Esophagus muscularis mucosa (tissue), 4 donors: ENCODE data around the gene DAAM1. TPM values are rescaled to one million over a fixed set of nuclear protein-coding genes. Genes with fewer than 3 reads are reported as not detected.

Experiments
- DNase-seq: peaks from one replicate; pipeline ENCODE4 v3.0.0-alpha.2; 2017; ENCODE audit errors: extremely low spot score
- H3K27ac ChIP-seq, 4 donors: fragments of 200-600 bp; sonication (generic); replicated peaks in 1 of 4; 1 replicate in 3 of 4; 2 replicates in 1 of 4; pipeline ENCODE4 v1.5.1; 2016 to 2019; ENCODE audit warnings: mild to moderate bottlenecking in 1 of 4
- H3K27me3 ChIP-seq, 4 donors: fragments of 200-600 bp; sonication (generic); one replicate each; pipeline versions ENCODE4 v1.5.1 to v1.6.0; 2016 to 2019
- H3K36me3 ChIP-seq, 4 donors: fragments of 200-600 bp; sonication (generic); one replicate each; pipeline ENCODE4 v1.5.1; 2016 to 2019
- H3K4me1 ChIP-seq, 4 donors: fragments of 200-600 bp; sonication (generic); one replicate each; pipeline ENCODE4 v1.5.1; 2016 to 2019
- H3K4me3 ChIP-seq, 4 donors: fragments of 200-600 bp; sonication (generic); 1 replicate in 2 of 4; 2 replicates in 2 of 4; pipeline ENCODE4 v1.5.1; 2016 to 2019; ENCODE audit warnings: mild to moderate bottlenecking in 4 of 4, moderate library complexity in 1 of 4
- H3K9me3 ChIP-seq, 4 donors: fragments of 200-600 bp; sonication (generic); 1 replicate in 3 of 4; 2 replicates in 1 of 4; pipeline ENCODE4 v1.5.1; 2016 to 2019
- CTCF ChIP-seq, 3 experiments: fragments of 200-600 bp in 2 of 3; fragments of 450-650 bp in 1 of 3; sonication (generic) in 2 of 3; IDR thresholded peaks; one replicate each; pipeline ENCODE4 v1.5.1; 2017 to 2019; ENCODE audit warnings: antibody characterized with exemption in 3 of 3, mild to moderate bottlenecking in 2 of 3, moderate library complexity in 1 of 3
- EP300 ChIP-seq: sonication (generic); formaldehyde crosslinking; IDR thresholded peaks from one replicate; pipeline ENCODE4 v1.6.1; 2017; ENCODE audit warnings: antibody characterized with exemption
- POLR2A ChIP-seq: fragments of 450-650 bp; IDR thresholded peaks from one replicate; pipeline ENCODE4 v1.6.1; 2017; ENCODE audit warnings: antibody characterized with exemption, moderate library complexity, mild to moderate bottlenecking, low read depth
- POLR2AphosphoS5 ChIP-seq, 2 donors: sonication (generic); formaldehyde crosslinking; IDR thresholded peaks; one replicate each; pipeline ENCODE4 v1.6.1; 2017; ENCODE audit warnings: antibody characterized with exemption in 2 of 2
- WGBS: methylation state at CpG from one replicate; pipeline ENCODE4 v1.1.5; 2018; 5-methylcytosine and 5-hydroxymethylcytosine counted together
- intact Hi-C: fragments of 100-400 bp; cut with DNase I; formaldehyde crosslinking; loops from one replicate; pipeline ENCODE4 v1.15.1; 2023
- total RNA-seq, 4 donors: library from RNA; depleted of rRNA; stranded (reverse); fragments of >200 nt; gene quantifications; one replicate each; pipeline versions ENCODE4 v1.1.0 to v1.2.1, GENCODE V29; 2016

The DAAM1 gene
- total RNA-seq, 4 donors from 2014 or later, result 64.3 to 110 (median 72.5) TPM

GRCh38 chr14:59318908-59319307 is 130.4 kb downstream of the DAAM1 start:
- H3K4me1 ChIP-seq, result peaks cover 46 to 91% (median 87%) of the 10 kb centered on the region in 4 donors
- no peaks in the 10 kb centered on the region for H3K9me3 ChIP-seq
- no peak overlapping the region for H3K4me3 ChIP-seq
- 47% methylated on average over 4 of the region's 4 CpGs for WGBS
- no peaks in the 10 kb centered on the region for H3K27me3 ChIP-seq
- H3K27ac ChIP-seq, result peak overlapping the region; percentile 70 to 79 (median 74)
- intact Hi-C loops, result loop anchor here (10.0 kb wide), 1 partner anchor 124 kb away; no protein-coding TSS in a partner anchor
- no peak for DNase-seq
- peaks cover 0 to 6% (median 2%) of the 10 kb centered on the region in 4 donors for H3K36me3 ChIP-seq
- TF ChIP-seq EP300, result no peak

- intact Hi-C loops, result no loop called here
- TF ChIP-seq POLR2A (no peak), EP300 (no peak), POLR2AphosphoS5 (IDR thresholded peaks at IDR 0.05) (no peak), CTCF (IDR thresholded peaks at IDR 0.05) (no peak)
- DNase-seq, result no peak
- Histone ChIP-seq H3K27ac (peak overlapping the region; percentile 70 to 79 (median 74)), H3K36me3 (peaks cover 0 to 11% (median 5%) of the 10 kb centered on the region in 4 donors), H3K4me3 (no peak overlapping the region), H3K9me3 (no peaks in the 10 kb centered on the region), H3K4me1 (peaks cover 45 to 77% (median 74%) of the 10 kb centered on the region in 4 donors), H3K27me3 (no peaks in the 10 kb centered on the region)
Observed at GRCh38 chr14:59320361-59320760, 131.9 kb downstream of the DAAM1 start.

- H3K27ac ChIP-seq, result peak overlapping the region; percentile 70 to 79 (median 74)
- peaks cover 1 to 18% (median 11%) of the 10 kb centered on the region in 4 donors for H3K36me3 ChIP-seq
- H3K4me3 ChIP-seq, result no peak overlapping the region
- H3K27me3 ChIP-seq, result no peaks in the 10 kb centered on the region
- no peaks in the 10 kb centered on the region for H3K9me3 ChIP-seq
- intact Hi-C loops, result no loop called here
- TF ChIP-seq EP300 (no peak), POLR2A (no peak), CTCF (IDR thresholded peaks at IDR 0.05) (no peak), POLR2AphosphoS5 (IDR thresholded peaks at IDR 0.05) (no peak)
- peaks cover 45 to 75% (median 73%) of the 10 kb centered on the region in 4 donors for H3K4me1 ChIP-seq
- 37% methylated on average over 3 of the region's 3 CpGs for WGBS
- no peak for DNase-seq
Observed at GRCh38 chr14:59320763-59321625, 132.5 kb downstream of the DAAM1 start.

- no peak for DNase-seq
- Histone ChIP-seq H3K27ac (peak overlapping the region; percentile 70 to 79 (median 74)), H3K4me3 (no peak overlapping the region), H3K27me3 (no peaks in the 10 kb centered on the region), H3K4me1 (peaks cover 48 to 75% (median 70%) of the 10 kb centered on the region in 4 donors), H3K36me3 (peaks cover 7 to 24% (median 16%) of the 10 kb centered on the region in 4 donors), H3K9me3 (no peaks in the 10 kb centered on the region)
- TF ChIP-seq POLR2AphosphoS5 (IDR thresholded peaks at IDR 0.05) (no peak), EP300 (no peak), CTCF (IDR thresholded peaks at IDR 0.05) (no peak), POLR2A (no peak)
- intact Hi-C loops, result no loop called here
- WGBS, result 65% methylated on average over 3 of the region's 3 CpGs
Observed at GRCh38 chr14:59321626-59321949, 133.1 kb downstream of the DAAM1 start.

GRCh38 chr14:59325906-59326305 is 137.4 kb downstream of the DAAM1 start:
- Histone ChIP-seq H3K27ac (peak overlapping the region in 1 of 4 donors; percentile 20), H3K9me3 (no peaks in the 10 kb centered on the region), H3K27me3 (no peaks in the 10 kb centered on the region), H3K4me1 (peaks cover 26 to 52% (median 46%) of the 10 kb centered on the region in 4 donors), H3K4me3 (no peak overlapping the region), H3K36me3 (peaks cover 13 to 48% (median 31%) of the 10 kb centered on the region in 4 donors)
- intact Hi-C loops, result no loop called here
- no peak for TF ChIP-seq CTCF (IDR thresholded peaks at IDR 0.05)
- TF ChIP-seq POLR2AphosphoS5 (IDR thresholded peaks at IDR 0.05), result no peak
- TF ChIP-seq EP300, result no peak
- no peak for TF ChIP-seq POLR2A
- WGBS, result 76% methylated on average over 2 of the region's 2 CpGs
- DNase-seq, result no peak
